Measurements from ENCODE around the gene SEMA3D.

SEMA3D gene

GRCh38 chr7:85204496-85204895 is 17.6 kb upstream of the SEMA3D start:
- DNase-seq (ENCODE audit: low read depth) = no peak
- TF ChIP-seq POLR2A (IDR thresholded peaks at IDR 0.05; ENCODE audit: extremely low read depth, insufficient read length) = no peak
- TF ChIP-seq, protein P1, sequence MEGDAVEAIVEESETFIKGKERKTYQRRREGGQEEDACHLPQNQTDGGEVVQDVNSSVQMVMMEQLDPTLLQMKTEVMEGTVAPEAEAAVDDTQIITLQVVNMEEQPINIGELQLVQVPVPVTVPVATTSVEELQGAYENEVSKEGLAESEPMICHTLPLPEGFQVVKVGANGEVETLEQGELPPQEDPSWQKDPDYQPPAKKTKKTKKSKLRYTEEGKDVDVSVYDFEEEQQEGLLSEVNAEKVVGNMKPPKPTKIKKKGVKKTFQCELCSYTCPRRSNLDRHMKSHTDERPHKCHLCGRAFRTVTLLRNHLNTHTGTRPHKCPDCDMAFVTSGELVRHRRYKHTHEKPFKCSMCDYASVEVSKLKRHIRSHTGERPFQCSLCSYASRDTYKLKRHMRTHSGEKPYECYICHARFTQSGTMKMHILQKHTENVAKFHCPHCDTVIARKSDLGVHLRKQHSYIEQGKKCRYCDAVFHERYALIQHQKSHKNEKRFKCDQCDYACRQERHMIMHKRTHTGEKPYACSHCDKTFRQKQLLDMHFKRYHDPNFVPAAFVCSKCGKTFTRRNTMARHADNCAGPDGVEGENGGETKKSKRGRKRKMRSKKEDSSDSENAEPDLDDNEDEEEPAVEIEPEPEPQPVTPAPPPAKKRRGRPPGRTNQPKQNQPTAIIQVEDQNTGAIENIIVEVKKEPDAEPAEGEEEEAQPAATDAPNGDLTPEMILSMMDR (IDR thresholded peaks at IDR 0.05; ENCODE audit: low read depth, low read length) = no peak
- TF ChIP-seq, protein P2, sequence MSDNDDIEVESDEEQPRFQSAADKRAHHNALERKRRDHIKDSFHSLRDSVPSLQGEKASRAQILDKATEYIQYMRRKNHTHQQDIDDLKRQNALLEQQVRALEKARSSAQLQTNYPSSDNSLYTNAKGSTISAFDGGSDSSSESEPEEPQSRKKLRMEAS (IDR thresholded peaks at IDR 0.05; ENCODE audit: low read depth, low read length) = no peak
- TF ChIP-seq MYC (IDR thresholded peaks at IDR 0.05; ENCODE audit: low read depth, low read length) = no peak
- no peak overlapping the region for H3K4me3 ChIP-seq (ENCODE audit: low read depth, low read length)

- no peak for DNase-seq (ENCODE audit: low read depth)
- TF ChIP-seq POLR2A (IDR thresholded peaks at IDR 0.05; ENCODE audit: extremely low read depth, insufficient read length) (no peak), MYC (IDR thresholded peaks at IDR 0.05; ENCODE audit: low read depth, low read length) (no peak)
- TF ChIP-seq, protein P2 (IDR thresholded peaks at IDR 0.05; ENCODE audit: low read depth, low read length) = no peak
- TF ChIP-seq, protein P1 (IDR thresholded peaks at IDR 0.05; ENCODE audit: low read depth, low read length) = no peak
- no peak overlapping the region for H3K4me3 ChIP-seq (ENCODE audit: low read depth, low read length)
Observed at GRCh38 chr7:85204061-85204460, 17.2 kb upstream of the SEMA3D start.

DNA sequence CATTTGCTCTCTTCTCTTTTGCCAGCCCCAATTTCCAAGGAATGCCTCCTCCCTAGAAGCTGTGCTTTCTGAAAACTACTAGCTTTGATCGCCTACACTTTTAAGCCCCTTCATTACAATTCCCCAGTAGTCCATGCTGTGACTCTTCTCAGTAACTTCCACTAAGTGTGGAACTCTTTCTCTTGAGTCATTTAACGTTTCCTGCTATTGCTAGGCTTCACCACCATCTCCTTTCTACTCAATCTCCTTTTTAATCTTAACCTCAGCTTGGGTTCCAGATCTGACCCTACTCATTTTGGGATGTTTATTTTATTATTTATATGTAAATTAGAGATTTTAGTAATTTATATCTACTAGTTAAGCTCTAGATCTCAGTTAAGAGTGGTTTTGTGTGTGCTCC is 14.4 kb upstream of the SEMA3D start:
- DNase-seq (ENCODE audit: low read depth) = no peak
- H3K4me3 ChIP-seq (ENCODE audit: low read depth, low read length) = no peak overlapping the region
- no peak for TF ChIP-seq MYC (IDR thresholded peaks at IDR 0.05; ENCODE audit: low read depth, low read length)
- TF ChIP-seq, protein P2 (IDR thresholded peaks at IDR 0.05; ENCODE audit: low read depth, low read length) = no peak
- TF ChIP-seq, protein P1 (IDR thresholded peaks at IDR 0.05; ENCODE audit: low read depth, low read length) = no peak
- TF ChIP-seq POLR2A (IDR thresholded peaks at IDR 0.05; ENCODE audit: extremely low read depth, insufficient read length) = no peak

DNA sequence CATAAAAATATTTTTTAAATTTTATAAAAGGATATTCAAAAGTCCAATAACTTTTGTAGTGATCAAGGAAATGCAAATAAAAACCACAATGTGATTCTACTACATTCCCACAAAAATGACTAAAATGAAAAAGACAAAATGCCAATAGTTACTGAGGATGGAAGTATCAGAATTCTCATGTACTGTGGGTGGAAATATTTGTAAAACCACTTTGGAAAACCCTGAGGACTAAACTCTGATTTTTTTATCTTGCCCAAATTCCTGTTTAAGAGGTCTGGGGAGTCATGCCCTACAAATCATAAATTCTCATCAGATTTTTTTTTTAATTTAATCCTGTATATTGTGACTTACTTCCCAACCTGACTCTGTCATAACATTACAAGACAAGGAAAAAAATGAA is 9.8 kb upstream of the SEMA3D start:
- TF ChIP-seq, protein P2 (IDR thresholded peaks at IDR 0.05; ENCODE audit: low read depth, low read length) = no peak
- TF ChIP-seq MYC (IDR thresholded peaks at IDR 0.05; ENCODE audit: low read depth, low read length) (no peak), POLR2A (IDR thresholded peaks at IDR 0.05; ENCODE audit: extremely low read depth, insufficient read length) (no peak)
- TF ChIP-seq, protein P1 (IDR thresholded peaks at IDR 0.05; ENCODE audit: low read depth, low read length) = no peak
- no peak overlapping the region for H3K4me3 ChIP-seq (ENCODE audit: low read depth, low read length)
- DNase-seq (ENCODE audit: low read depth) = no peak

GRCh38 chr7:85191383-85191782 is 4.5 kb upstream of the SEMA3D start:
- H3K4me3 ChIP-seq (ENCODE audit: low read depth, low read length) = no peak overlapping the region
- peak; percentile 11 for DNase-seq (ENCODE audit: low read depth)
- TF ChIP-seq POLR2A (IDR thresholded peaks at IDR 0.05; ENCODE audit: extremely low read depth, insufficient read length) (no peak), MYC (IDR thresholded peaks at IDR 0.05; ENCODE audit: low read depth, low read length) (no peak)
- TF ChIP-seq, protein P2 (IDR thresholded peaks at IDR 0.05; ENCODE audit: low read depth, low read length) = no peak
- TF ChIP-seq, protein P1 (IDR thresholded peaks at IDR 0.05; ENCODE audit: low read depth, low read length) = no peak
